Type B pancreatic cell (in vitro differentiated cells): ENCODE results near the gene FGF5. TPM values are rescaled to one million over a fixed set of nuclear protein-coding genes. Genes with fewer than 3 reads are reported as not detected.
A peak's percentile ranks its signal among the peaks of the same experiment; 100 is the strongest.

ENCODE experiments used
- DNase-seq: peaks from one replicate; pipeline ENCODE4 v3.0.0; 2021; ENCODE audit warnings: mixed read lengths; ENCODE audit not compliant: unreplicated experiment; ENCODE audit errors: extremely low spot score
- H3K27ac Mint-ChIP-seq: 2 replicates; pipeline ENCODE4 v1.8.0; 2021; ENCODE audit warnings: mild to moderate bottlenecking, mixed read lengths
- H3K27me3 Mint-ChIP-seq: 2 replicates; pipeline ENCODE4 v1.8.0; 2021; ENCODE audit warnings: mixed read lengths
- H3K36me3 Mint-ChIP-seq: 2 replicates; pipeline ENCODE4 v1.8.0; 2021; ENCODE audit warnings: mixed read lengths
- H3K4me1 Mint-ChIP-seq: one replicate; pipeline ENCODE4 v1.8.0; 2021; ENCODE audit warnings: mixed read lengths; ENCODE audit not compliant: unreplicated experiment
- H3K4me3 Mint-ChIP-seq: 2 replicates; pipeline ENCODE4 v1.8.0; 2021; ENCODE audit warnings: mild to moderate bottlenecking, mixed read lengths
- H3K9me3 Mint-ChIP-seq: 2 replicates; pipeline ENCODE4 v1.8.0; 2021; ENCODE audit warnings: mixed read lengths
- CTCF ChIP-seq: fragments of 200-600 bp; sonication (generic); conservative IDR thresholded peaks from 2 replicates; pipeline ENCODE4 v1.5.0; 2021; ENCODE audit warnings: antibody characterized with exemption, mild to moderate bottlenecking
- total RNA-seq: library from RNA; stranded (reverse); gene quantifications from 2 replicates; pipeline ENCODE4 v1.2.1, GENCODE V29; 2021; ENCODE audit warnings: low replicate concordance

FGF5 gene
- total RNA-seq, 1 donor from 2014 or later: 0.75 TPM

GRCh38 chr4:80324171-80324570 lies 57.7 kb downstream of the FGF5 start:
- TF ChIP-seq CTCF: no peak
- Mint-ChIP-seq H3K27ac (no peak overlapping the region), H3K27me3 (peaks cover 21% of the 10 kb centered on the region), H3K4me3 (no peak overlapping the region), H3K9me3 (no peaks in the 10 kb centered on the region), H3K4me1 (no peaks in the 10 kb centered on the region), H3K36me3 (no peaks in the 10 kb centered on the region)
- no peak for DNase-seq

- DNase-seq: no peak
- Mint-ChIP-seq H3K27me3 (peaks cover 22% of the 10 kb centered on the region), H3K4me3 (no peak overlapping the region), H3K9me3 (no peaks in the 10 kb centered on the region), H3K4me1 (no peaks in the 10 kb centered on the region), H3K27ac (no peak overlapping the region), H3K36me3 (no peaks in the 10 kb centered on the region)
- TF ChIP-seq CTCF: no peak
Measured at GRCh38 chr4:80331693-80332092, 65.2 kb downstream of the FGF5 start.

GRCh38 chr4:80333121-80333520 lies 66.7 kb downstream of the FGF5 start:
- no peak overlapping the region for H3K27ac Mint-ChIP-seq
- H3K36me3 Mint-ChIP-seq: no peaks in the 10 kb centered on the region
- H3K4me1 Mint-ChIP-seq: no peaks in the 10 kb centered on the region
- H3K27me3 Mint-ChIP-seq: peaks cover 24% of the 10 kb centered on the region
- no peaks in the 10 kb centered on the region for H3K9me3 Mint-ChIP-seq
- TF ChIP-seq CTCF: no peak
- DNase-seq: no peak
- H3K4me3 Mint-ChIP-seq: no peak overlapping the region

GRCh38 chr4:80334568-80334967 lies 68.1 kb downstream of the FGF5 start:
- DNase-seq: no peak
- no peaks in the 10 kb centered on the region for H3K4me1 Mint-ChIP-seq
- H3K27ac Mint-ChIP-seq: no peak overlapping the region
- no peaks in the 10 kb centered on the region for H3K36me3 Mint-ChIP-seq
- no peak overlapping the region for H3K4me3 Mint-ChIP-seq
- no peak for TF ChIP-seq CTCF
- H3K9me3 Mint-ChIP-seq: no peaks in the 10 kb centered on the region
- H3K27me3 Mint-ChIP-seq: peaks cover 31% of the 10 kb centered on the region

GRCh38 chr4:80335226-80335553 lies 68.7 kb downstream of the FGF5 start:
- Mint-ChIP-seq H3K4me1 (no peaks in the 10 kb centered on the region), H3K27me3 (peaks cover 31% of the 10 kb centered on the region), H3K4me3 (peak overlapping the region; percentile 93), H3K27ac (no peak overlapping the region), H3K9me3 (no peaks in the 10 kb centered on the region), H3K36me3 (no peaks in the 10 kb centered on the region)
- TF ChIP-seq CTCF: no peak
- no peak for DNase-seq
